ENCODE results near the gene NPC1L1. TPM values are rescaled to one million over a fixed set of nuclear protein-coding genes. Genes with fewer than 3 reads are reported as not detected.
"Not testable (repeated sequence)": the region's sequence is repeated elsewhere in the genome, so short reads cannot be mapped to it uniquely, and the experiment has no call there.

The NPC1L1 gene
- total RNA-seq, 1 donor from 2014 or later, result 1.5 TPM

DNA sequence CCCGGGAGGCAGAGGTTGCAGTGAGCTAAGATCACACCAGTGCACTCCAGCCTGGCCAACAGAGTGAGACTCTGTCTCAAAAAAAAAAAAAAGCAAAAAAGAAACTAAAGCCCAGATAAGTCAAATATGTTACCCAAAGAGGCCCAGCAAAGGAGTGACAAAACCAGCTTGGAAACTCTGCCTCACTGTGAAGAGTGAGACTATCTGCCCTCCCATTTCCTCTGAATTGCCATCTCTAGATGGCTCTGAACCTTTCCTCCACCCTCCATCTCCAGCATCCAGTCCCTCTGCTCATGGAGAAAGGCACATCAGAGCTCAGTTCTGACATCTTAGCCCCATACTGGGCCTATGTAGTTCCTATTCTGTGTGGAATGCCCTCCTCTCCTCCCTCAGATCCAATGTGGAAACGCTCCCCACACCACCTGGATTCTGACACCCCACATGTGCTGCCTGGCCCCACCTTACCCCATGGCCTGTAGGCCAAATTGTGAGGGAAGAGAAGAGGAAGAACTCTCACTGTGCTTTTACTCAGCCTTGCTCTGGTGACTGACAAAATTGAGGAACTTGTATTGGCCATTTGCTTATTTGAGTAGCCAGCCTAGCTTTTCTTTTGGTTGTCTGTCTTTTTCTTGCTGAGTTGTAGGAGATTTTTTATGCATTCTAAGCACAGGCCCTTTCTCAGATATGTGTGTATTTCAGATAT, 32.7 kb downstream of the NPC1L1 start:
- no peak for DNase-seq (ENCODE audit: low read depth)
- H3K36me3 ChIP-seq (ENCODE audit: control insufficient read depth, insufficient read depth, low read length), result no peaks in the 10 kb centered on the region
- TF ChIP-seq, protein P1, sequence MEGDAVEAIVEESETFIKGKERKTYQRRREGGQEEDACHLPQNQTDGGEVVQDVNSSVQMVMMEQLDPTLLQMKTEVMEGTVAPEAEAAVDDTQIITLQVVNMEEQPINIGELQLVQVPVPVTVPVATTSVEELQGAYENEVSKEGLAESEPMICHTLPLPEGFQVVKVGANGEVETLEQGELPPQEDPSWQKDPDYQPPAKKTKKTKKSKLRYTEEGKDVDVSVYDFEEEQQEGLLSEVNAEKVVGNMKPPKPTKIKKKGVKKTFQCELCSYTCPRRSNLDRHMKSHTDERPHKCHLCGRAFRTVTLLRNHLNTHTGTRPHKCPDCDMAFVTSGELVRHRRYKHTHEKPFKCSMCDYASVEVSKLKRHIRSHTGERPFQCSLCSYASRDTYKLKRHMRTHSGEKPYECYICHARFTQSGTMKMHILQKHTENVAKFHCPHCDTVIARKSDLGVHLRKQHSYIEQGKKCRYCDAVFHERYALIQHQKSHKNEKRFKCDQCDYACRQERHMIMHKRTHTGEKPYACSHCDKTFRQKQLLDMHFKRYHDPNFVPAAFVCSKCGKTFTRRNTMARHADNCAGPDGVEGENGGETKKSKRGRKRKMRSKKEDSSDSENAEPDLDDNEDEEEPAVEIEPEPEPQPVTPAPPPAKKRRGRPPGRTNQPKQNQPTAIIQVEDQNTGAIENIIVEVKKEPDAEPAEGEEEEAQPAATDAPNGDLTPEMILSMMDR (IDR thresholded peaks at IDR 0.05; ENCODE audit: insufficient read depth, low read length, poor library complexity, severe bottlenecking), result no peak
- H3K27me3 ChIP-seq (ENCODE audit: control insufficient read depth, insufficient read depth, low read length), result no peaks in the 10 kb centered on the region
- no peak overlapping the region for H3K4me3 ChIP-seq (ENCODE audit: low read depth, low read length)

DNA sequence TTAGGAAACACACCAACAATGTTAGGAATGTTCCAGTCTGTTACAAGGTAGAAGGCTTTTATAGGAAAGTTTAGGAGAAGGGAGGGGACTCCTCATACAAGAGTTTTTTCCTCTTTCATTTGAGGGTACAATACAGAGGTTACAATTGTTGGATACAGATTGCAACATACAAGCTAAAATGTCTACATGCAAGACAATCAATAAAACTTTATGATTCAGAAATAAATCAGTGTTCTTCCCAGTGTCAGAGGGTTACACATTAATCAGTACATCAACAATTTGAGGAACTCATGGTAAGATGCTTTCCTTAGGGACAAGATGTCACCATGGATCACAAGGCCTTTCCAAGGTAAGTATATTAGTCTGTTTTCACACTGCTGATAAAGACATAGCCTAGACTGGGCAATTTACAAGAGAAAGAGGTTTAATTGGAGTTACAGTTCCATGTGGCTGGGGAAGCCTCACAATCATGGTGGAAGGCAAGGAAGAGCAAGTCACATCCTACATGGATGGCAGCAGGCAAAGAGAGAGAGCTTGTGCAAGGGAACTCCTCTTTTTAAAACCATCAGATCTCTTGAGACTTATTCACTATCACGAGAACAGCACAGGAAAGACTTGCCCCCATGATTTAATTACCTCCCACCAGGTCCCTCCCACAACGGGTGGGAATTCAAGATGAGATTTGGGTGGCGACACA, 34.4 kb downstream of the NPC1L1 start:
- not testable (repeated sequence) for H3K4me3 ChIP-seq (ENCODE audit: low read depth, low read length); DNase-seq (ENCODE audit: low read depth); H3K36me3 ChIP-seq (ENCODE audit: control insufficient read depth, insufficient read depth, low read length); H3K27me3 ChIP-seq (ENCODE audit: control insufficient read depth, insufficient read depth, low read length)

DNA sequence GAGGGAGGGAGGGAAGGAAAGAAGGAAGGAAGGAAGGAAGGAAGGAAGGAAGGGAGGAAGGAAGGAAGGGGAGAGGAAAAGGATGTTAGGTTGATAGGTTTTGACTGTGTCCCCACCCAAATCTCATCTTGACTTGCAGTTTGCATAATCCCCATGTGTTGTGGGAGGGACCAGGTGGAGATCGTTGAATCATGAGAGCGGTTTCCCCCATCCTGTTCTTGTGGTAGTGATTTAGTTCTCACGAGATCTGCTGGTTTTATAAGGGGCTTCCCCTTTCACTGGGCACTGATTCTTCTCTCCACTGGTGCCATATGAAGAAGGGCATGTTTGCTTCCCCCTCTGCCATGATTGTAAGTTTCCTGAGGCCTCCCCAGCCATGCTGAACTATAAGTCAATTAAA, 35.5 kb downstream of the NPC1L1 start:
- H3K4me3 ChIP-seq (ENCODE audit: low read depth, low read length), result no peak overlapping the region
- DNase-seq (ENCODE audit: low read depth), result no peak
- TF ChIP-seq, protein P1 (IDR thresholded peaks at IDR 0.05; ENCODE audit: insufficient read depth, low read length, poor library complexity, severe bottlenecking), result no peak
- no peaks in the 10 kb centered on the region for H3K36me3 ChIP-seq (ENCODE audit: control insufficient read depth, insufficient read depth, low read length)
- no peaks in the 10 kb centered on the region for H3K27me3 ChIP-seq (ENCODE audit: control insufficient read depth, insufficient read depth, low read length)

DNA sequence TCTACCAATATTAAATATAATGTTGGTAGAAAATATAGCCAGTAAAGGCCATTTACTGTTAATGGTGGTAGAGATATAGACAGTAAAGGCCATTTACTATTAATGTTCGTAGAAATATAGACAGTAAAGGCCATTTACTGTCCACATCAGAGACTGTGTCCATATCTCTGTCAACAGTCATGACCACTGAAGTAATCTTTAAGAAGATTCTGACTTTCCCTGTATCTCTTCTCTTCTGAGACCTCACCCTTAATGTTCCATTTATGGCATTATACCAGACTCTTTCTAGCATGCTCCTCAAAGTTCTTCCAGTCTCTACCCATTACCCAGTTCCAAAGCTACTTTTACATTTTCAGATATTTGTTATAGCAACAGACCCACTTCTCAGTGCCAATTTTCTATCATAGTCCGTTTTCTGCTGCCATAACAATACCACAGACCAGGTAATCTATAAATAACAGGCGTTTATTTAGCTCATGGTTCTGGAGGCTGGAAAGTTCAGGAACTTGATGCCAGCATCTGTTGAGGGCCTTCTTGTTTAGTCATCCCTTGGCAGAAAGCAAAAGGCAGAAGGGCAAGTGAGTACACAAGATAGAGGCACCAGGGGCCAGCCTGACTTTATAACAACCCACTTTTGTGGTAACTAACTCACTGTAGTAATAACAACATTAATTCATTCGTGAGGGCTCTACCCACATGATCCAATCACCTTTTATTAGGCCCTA, 42.7 kb downstream of the NPC1L1 start:
- no peaks in the 10 kb centered on the region for H3K27me3 ChIP-seq (ENCODE audit: control insufficient read depth, insufficient read depth, low read length)
- no peaks in the 10 kb centered on the region for H3K36me3 ChIP-seq (ENCODE audit: control insufficient read depth, insufficient read depth, low read length)
- TF ChIP-seq, protein P1 (IDR thresholded peaks at IDR 0.05; ENCODE audit: insufficient read depth, low read length, poor library complexity, severe bottlenecking), result no peak
- H3K4me3 ChIP-seq (ENCODE audit: low read depth, low read length), result no peak overlapping the region
- no peak for DNase-seq (ENCODE audit: low read depth)

DNA sequence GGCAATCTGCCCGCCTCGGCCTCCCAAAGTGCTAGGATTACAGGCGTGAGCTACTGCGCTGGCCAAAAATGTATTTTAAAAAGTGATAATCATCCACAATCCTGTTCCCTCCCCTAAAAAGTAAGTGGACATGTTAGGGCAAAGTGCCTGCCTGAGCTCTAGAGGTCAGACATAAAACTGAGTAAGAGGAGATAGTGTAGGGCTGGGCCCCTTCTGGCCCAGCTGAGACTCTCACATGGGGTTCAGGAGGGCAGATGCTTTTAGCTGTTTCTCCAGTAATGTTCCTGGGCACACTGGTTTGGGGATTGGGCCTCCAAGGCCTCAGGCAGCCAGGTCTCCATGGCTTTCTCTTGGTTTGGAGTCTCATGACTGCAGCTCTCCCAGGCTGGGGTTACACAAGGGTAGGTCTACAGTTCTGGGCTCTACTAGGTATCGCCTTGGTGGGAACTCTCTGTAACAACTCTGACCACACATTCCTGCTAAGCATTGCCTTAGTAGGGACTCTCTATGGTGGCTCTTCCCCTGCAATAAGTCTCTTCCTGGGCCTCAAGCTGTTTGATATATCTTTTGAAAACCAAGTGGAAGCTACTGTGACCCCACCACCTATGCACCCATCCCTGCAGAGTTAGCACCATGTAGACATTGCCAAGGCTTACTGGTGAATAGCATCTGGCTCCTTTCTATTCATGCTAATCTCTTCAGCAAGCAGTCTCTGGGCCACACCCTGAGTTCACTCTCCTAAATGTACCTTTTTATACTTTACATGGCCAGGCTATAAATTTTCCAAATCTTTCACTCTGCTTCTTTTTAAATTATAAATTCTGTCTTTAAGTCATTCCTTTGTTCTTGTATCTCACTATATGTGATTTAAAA, 43.7 kb downstream of the NPC1L1 start:
- DNase-seq (ENCODE audit: low read depth), result no peak
- H3K27me3 ChIP-seq (ENCODE audit: control insufficient read depth, insufficient read depth, low read length), result no peaks in the 10 kb centered on the region
- H3K4me3 ChIP-seq (ENCODE audit: low read depth, low read length), result no peak overlapping the region
- TF ChIP-seq, protein P1 (IDR thresholded peaks at IDR 0.05; ENCODE audit: insufficient read depth, low read length, poor library complexity, severe bottlenecking), result no peak
- H3K36me3 ChIP-seq (ENCODE audit: control insufficient read depth, insufficient read depth, low read length), result no peaks in the 10 kb centered on the region
